NCI-H1436 treated with DMSO at 0.1 percent for 48 hours (cell line): ENCODE measurements around the gene LRPAP1.
"Not testable (repeated sequence)": the region's sequence is repeated elsewhere in the genome, so short reads cannot be mapped to it uniquely, and the experiment has no call there.

Source experiments
- DNase-seq: peaks from one replicate; lab custom pipeline; 2025; lab: John Stamatoyannopoulos, UW

The LRPAP1 gene

GRCh38 chr4:3460926-3461325 is 71.3 kb downstream of the LRPAP1 start:
- no peak for DNase-seq

- not testable (repeated sequence) for DNase-seq
Measured at GRCh38 chr4:3459156-3459555, 73.1 kb downstream of the LRPAP1 start.

GRCh38 chr4:3458371-3458770 is 73.9 kb downstream of the LRPAP1 start:
- DNase-seq = no peak

- not testable (repeated sequence) for DNase-seq
Measured at GRCh38 chr4:3455596-3455995, 76.6 kb downstream of the LRPAP1 start.
